Fibroblast of mammary gland (primary cell): ENCODE results near the gene PIF1.

Source experiments
- DNase-seq: peaks from one replicate; pipeline ENCODE4 v3.0.0-alpha.2; 2010; ENCODE audit warnings: low read depth
- H3K4me3 ChIP-seq: 2 replicates; pipeline ENCODE4 v1.5.1; 2011; ENCODE audit warnings: low read depth, mild to moderate bottlenecking, low read length, moderate library complexity; ENCODE audit not compliant: control insufficient read depth
- CTCF ChIP-seq: conservative IDR thresholded peaks from 2 replicates; pipeline ENCODE4 v1.5.1; 2011; ENCODE audit warnings: low read depth, low read length, inconsistent platforms; ENCODE audit not compliant: control insufficient read depth, insufficient read depth

PIF1 gene

GRCh38 chr15:64770626-64771025, 54.8 kb downstream of the PIF1 start:
- no peak for DNase-seq
- no peak for TF ChIP-seq CTCF

GRCh38 chr15:64767203-64767602, 58.2 kb downstream of the PIF1 start:
- no peak for TF ChIP-seq CTCF
- H3K4me3 ChIP-seq: no peak overlapping the region
- no peak for DNase-seq

More at GRCh38 chr15:64770626-64771025, 54.8 kb downstream of the PIF1 start:
- H3K4me3 ChIP-seq: no peak overlapping the region

GRCh38 chr15:64766058-64766457, 59.4 kb downstream of the PIF1 start:
- no peak for TF ChIP-seq CTCF
- DNase-seq: no peak

More at GRCh38 chr15:64766058-64766457, 59.4 kb downstream of the PIF1 start:
- H3K4me3 ChIP-seq: no peak overlapping the region
